ENCODE measurements around the gene NR2F6. TPM values are rescaled to one million over a fixed set of nuclear protein-coding genes. Genes with fewer than 3 reads are reported as not detected.

Gene NR2F6
- total and polyA plus RNA-seq, 2 experiments from 2014 or later = 64.0 to 209 TPM

DNA sequence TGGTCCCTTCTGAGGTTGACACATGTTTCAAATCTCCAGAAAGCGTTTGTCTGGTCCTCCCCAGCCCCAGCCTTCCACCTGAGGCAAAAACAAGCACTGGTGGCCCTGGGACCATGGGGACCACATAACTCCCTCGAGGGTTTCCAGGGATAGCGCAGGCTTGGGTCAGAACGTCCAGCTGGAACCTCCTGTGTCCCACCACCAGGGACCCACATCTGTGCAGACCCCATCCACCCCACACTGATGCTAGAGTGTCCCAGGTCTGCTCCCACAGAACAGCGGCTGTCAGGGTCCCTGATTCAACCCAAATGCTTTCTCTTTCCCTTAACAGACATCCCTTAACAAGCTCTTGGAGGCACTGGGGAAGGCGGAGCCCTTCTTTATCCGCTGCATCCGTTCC, 60.1 kb downstream of the NR2F6 start (continued):
- TF ChIP-seq, protein P1, sequence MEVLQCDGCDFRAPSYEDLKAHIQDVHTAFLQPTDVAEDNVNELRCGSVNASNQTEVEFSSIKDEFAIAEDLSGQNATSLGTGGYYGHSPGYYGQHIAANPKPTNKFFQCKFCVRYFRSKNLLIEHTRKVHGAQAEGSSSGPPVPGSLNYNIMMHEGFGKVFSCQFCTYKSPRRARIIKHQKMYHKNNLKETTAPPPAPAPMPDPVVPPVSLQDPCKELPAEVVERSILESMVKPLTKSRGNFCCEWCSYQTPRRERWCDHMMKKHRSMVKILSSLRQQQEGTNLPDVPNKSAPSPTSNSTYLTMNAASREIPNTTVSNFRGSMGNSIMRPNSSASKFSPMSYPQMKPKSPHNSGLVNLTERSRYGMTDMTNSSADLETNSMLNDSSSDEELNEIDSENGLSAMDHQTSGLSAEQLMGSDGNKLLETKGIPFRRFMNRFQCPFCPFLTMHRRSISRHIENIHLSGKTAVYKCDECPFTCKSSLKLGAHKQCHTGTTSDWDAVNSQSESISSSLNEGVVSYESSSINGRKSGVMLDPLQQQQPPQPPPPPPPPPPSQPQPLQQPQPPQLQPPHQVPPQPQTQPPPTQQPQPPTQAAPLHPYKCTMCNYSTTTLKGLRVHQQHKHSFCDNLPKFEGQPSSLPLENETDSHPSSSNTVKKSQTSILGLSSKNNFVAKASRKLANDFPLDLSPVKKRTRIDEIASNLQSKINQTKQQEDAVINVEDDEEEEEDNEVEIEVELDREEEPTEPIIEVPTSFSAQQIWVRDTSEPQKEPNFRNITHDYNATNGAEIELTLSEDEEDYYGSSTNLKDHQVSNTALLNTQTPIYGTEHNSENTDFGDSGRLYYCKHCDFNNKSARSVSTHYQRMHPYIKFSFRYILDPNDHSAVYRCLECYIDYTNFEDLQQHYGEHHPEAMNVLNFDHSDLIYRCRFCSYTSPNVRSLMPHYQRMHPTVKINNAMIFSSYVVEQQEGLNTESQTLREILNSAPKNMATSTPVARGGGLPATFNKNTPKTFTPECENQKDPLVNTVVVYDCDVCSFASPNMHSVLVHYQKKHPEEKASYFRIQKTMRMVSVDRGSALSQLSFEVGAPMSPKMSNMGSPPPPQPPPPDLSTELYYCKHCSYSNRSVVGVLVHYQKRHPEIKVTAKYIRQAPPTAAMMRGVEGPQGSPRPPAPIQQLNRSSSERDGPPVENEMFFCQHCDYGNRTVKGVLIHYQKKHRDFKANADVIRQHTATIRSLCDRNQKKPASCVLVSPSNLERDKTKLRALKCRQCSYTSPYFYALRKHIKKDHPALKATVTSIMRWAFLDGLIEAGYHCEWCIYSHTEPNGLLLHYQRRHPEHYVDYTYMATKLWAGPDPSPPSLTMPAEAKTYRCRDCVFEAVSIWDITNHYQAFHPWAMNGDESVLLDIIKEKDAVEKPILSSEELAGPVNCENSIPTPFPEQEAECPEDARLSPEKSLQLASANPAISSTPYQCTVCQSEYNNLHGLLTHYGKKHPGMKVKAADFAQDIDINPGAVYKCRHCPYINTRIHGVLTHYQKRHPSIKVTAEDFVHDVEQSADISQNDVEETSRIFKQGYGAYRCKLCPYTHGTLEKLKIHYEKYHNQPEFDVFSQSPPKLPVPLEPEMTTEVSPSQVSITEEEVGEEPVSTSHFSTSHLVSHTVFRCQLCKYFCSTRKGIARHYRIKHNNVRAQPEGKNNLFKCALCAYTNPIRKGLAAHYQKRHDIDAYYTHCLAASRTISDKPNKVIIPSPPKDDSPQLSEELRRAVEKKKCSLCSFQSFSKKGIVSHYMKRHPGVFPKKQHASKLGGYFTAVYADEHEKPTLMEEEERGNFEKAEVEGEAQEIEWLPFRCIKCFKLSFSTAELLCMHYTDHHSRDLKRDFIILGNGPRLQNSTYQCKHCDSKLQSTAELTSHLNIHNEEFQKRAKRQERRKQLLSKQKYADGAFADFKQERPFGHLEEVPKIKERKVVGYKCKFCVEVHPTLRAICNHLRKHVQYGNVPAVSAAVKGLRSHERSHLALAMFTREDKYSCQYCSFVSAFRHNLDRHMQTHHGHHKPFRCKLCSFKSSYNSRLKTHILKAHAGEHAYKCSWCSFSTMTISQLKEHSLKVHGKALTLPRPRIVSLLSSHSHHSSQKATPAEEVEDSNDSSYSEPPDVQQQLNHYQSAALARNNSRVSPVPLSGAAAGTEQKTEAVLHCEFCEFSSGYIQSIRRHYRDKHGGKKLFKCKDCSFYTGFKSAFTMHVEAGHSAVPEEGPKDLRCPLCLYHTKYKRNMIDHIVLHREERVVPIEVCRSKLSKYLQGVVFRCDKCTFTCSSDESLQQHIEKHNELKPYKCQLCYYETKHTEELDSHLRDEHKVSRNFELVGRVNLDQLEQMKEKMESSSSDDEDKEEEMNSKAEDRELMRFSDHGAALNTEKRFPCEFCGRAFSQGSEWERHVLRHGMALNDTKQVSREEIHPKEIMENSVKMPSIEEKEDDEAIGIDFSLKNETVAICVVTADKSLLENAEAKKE (CRISPR knock-in tag; IDR thresholded peaks at IDR 0.05) = no peak
- TF ChIP-seq CREB1 (CRISPR knock-in tag; IDR thresholded peaks at IDR 0.05; ENCODE audit: low read depth) = no peak
- no peak for TF ChIP-seq ZNF114 (CRISPR knock-in tag; IDR thresholded peaks at IDR 0.05)

- H3K27ac ChIP-seq (ENCODE audit: low read depth) = no peak overlapping the region
- Mint-ChIP-seq H3K4me3 (no peak overlapping the region), H3K36me3 (ENCODE audit: low read depth) (peaks cover 31% of the 10 kb centered on the region), H3K4me1 (peaks cover 13% of the 10 kb centered on the region), H3K9me3 (no peaks in the 10 kb centered on the region), H3K27ac (no peak overlapping the region), H3K27me3 (ENCODE audit: insufficient read depth, low read depth, poor library complexity) (peaks cover 12% of the 10 kb centered on the region)
- no peaks in the 10 kb centered on the region for H3K4me1 ChIP-seq (ENCODE audit: insufficient read depth)
- 0 out of 2 replicates have a peak, but pooled peaks cover 4% of the 10 kb centered on the region for H3K36me3 ChIP-seq (ENCODE audit: insufficient read depth)
- H3F3A ChIP-seq (replicated peaks; ENCODE audit: low read depth) = peaks cover 6% of the 10 kb centered on the region
- no peak overlapping the region for H3K4me3 ChIP-seq
- H3K27me3 ChIP-seq (ENCODE audit: insufficient read depth) = no peaks in the 10 kb centered on the region
- no peaks in the 10 kb centered on the region for H3K79me2 ChIP-seq (replicated peaks; ENCODE audit: insufficient read depth)
- H4K20me1 ChIP-seq (replicated peaks; ENCODE audit: insufficient read depth) = no peaks in the 10 kb centered on the region; the same call in none of the 2 replicates
- H3K4me2 ChIP-seq = no peak overlapping the region
- ATAC-seq (no peak), DNase-seq (ENCODE audit: low spot score) (no peak)
- H3K9me2 ChIP-seq (ENCODE audit: insufficient read depth) = no peaks in the 10 kb centered on the region
- no peak overlapping the region for H2AFZ ChIP-seq
- TF ChIP-seq EZH2phosphoT487 (IDR thresholded peaks at IDR 0.05; ENCODE audit: unreplicated experiment) (no peak), ZNF331 (CRISPR knock-in tag; IDR thresholded peaks at IDR 0.05; ENCODE audit: low read depth) (no peak), ETS1 (IDR thresholded peaks at IDR 0.05) (no peak), CREB1 (CRISPR knock-in tag; IDR thresholded peaks at IDR 0.05; ENCODE audit: low read depth) (no peak)
- TF ChIP-seq, protein P2, sequence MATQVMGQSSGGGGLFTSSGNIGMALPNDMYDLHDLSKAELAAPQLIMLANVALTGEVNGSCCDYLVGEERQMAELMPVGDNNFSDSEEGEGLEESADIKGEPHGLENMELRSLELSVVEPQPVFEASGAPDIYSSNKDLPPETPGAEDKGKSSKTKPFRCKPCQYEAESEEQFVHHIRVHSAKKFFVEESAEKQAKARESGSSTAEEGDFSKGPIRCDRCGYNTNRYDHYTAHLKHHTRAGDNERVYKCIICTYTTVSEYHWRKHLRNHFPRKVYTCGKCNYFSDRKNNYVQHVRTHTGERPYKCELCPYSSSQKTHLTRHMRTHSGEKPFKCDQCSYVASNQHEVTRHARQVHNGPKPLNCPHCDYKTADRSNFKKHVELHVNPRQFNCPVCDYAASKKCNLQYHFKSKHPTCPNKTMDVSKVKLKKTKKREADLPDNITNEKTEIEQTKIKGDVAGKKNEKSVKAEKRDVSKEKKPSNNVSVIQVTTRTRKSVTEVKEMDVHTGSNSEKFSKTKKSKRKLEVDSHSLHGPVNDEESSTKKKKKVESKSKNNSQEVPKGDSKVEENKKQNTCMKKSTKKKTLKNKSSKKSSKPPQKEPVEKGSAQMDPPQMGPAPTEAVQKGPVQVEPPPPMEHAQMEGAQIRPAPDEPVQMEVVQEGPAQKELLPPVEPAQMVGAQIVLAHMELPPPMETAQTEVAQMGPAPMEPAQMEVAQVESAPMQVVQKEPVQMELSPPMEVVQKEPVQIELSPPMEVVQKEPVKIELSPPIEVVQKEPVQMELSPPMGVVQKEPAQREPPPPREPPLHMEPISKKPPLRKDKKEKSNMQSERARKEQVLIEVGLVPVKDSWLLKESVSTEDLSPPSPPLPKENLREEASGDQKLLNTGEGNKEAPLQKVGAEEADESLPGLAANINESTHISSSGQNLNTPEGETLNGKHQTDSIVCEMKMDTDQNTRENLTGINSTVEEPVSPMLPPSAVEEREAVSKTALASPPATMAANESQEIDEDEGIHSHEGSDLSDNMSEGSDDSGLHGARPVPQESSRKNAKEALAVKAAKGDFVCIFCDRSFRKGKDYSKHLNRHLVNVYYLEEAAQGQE (IDR thresholded peaks at IDR 0.05; ENCODE audit: unreplicated experiment) = no peak
Measured at GRCh38 chr19:17184371-17184841, 61.3 kb downstream of the NR2F6 start.

Measured in GM23338 (cell line).